Motor neuron (in vitro differentiated cells): ENCODE data around the gene HAUS7. TPM values are rescaled to one million over a fixed set of nuclear protein-coding genes. Genes with fewer than 3 reads are reported as not detected.

ENCODE experiments used
- ATAC-seq, 8 experiments: fragments of 200-7000 bp; cut with Tn5 transposase; replicated peaks in 6 of 8; 2 replicates each; pipeline ENCODE4 v1.8.0; 2021; ENCODE audit warnings: mild to moderate bottlenecking in 8 of 8, moderate library complexity in 8 of 8
- H3K27ac ChIP-seq, 2 donors: fragments of 250-450 bp; sonication (Bioruptor Pico); 2 replicates each; pipeline ENCODE4 v1.9.0; 2021; ENCODE audit warnings: antibody characterized with exemption in 2 of 2, mild to moderate bottlenecking in 2 of 2, moderate library complexity in 1 of 2
- H3K4me1 ChIP-seq, 2 donors: fragments of 250-450 bp; sonication (Bioruptor Pico); replicated peaks in 1 of 2; 2 replicates each; pipeline ENCODE4 v1.6.1; 2021; ENCODE audit warnings: antibody characterized with exemption in 2 of 2, mild to moderate bottlenecking in 2 of 2, moderate library complexity in 1 of 2
- H3K4me3 ChIP-seq, 5 donors: fragments of 250-450 bp; sonication (Bioruptor Pico); 2 replicates each; pipeline ENCODE4 v1.9.0; 2021; ENCODE audit warnings: antibody characterized with exemption in 5 of 5, mild to moderate bottlenecking in 5 of 5, moderate library complexity in 4 of 5
- WGBS, 10 experiments: fragments of 450-650 bp; shearing (Covaris generic); methylation state at CpG; one replicate each; pipeline ENCODE4 v1.0.0; 2022; 5-methylcytosine and 5-hydroxymethylcytosine counted together
- in situ Hi-C, 9 experiments: fragments of 400-800 bp; cut with MboI; loops; one replicate each; pipeline ENCODE4 v1.15.0; 2021; ENCODE audit warnings: low sequenced_read_pairs in 9 of 9, low pct_unique_long_range_greater_than_20kb in 2 of 9; ENCODE audit not compliant: unreplicated experiment in 9 of 9
- total RNA-seq, 8 experiments: library from RNA; unstranded; fragments of 300-600 nt; gene quantifications; 2 replicates each; pipeline versions ENCODE4 v1.2.3 to v1.2.4, GENCODE V29; 2022

The HAUS7 gene
- total RNA-seq, 8 experiments from 2014 or later, result 8.5 to 28.6 (median 19.0) TPM

GRCh38 chrX:153426204-153426603 lies 44.2 kb downstream of the HAUS7 start:
- no peaks in the 10 kb centered on the region for H3K4me1 ChIP-seq
- H3K4me3 ChIP-seq, result no peak overlapping the region
- in situ Hi-C loops, result no loop called here
- WGBS, 10 experiments, result 62% methylated on average over 3 of the region's 3 CpGs; no CpG with 5 or more reads in 9 of the 10 experiments
- ATAC-seq, result no peak
- H3K27ac ChIP-seq, result no peak overlapping the region

- H3K4me3 ChIP-seq, result no peak overlapping the region
- H3K4me1 ChIP-seq, result no peaks in the 10 kb centered on the region
- in situ Hi-C loops, result loop anchor here in 1 of 9 experiments (25.0 kb wide), 1 partner anchor 386 kb away; no protein-coding TSS in a partner anchor
- ATAC-seq, result no peak
- WGBS, 10 experiments, result 0 to 89% (median 24%) methylated on average over 1 to 6 of the region's 8 CpGs; no CpG with 5 or more reads in 5 of the 10 experiments
- no peak overlapping the region for H3K27ac ChIP-seq
These were observed 46.7 kb downstream of the HAUS7 start for GRCh38 chrX:153423652-153424051.

DNA sequence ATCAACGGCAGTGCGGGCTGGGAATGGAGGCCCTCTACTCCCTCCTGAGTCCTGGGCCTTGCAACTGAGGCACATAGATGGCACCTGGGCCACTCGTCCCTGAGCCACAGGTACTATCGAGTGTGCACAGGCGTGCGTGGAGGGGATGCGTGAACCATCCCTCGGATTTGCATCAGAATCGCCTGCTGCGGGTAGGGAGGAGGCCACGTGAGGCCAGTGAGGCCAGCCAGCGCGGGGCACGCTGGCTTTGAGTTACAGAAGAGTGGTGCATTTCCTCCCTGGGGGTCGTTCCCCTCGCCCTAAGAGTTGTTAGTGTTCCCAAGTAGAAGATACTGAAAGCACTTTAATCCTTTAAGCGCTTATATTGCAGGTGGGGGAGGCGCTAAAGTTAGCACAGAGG lies 48.5 kb downstream of the HAUS7 start:
- WGBS, 10 experiments, result 35 to 50% methylated on average over 2 to 4 of the region's 18 CpGs; no CpG with 5 or more reads in 8 of the 10 experiments
- in situ Hi-C loops, result loop anchor here in 1 of 9 experiments (25.0 kb wide), 1 partner anchor 385 kb away; no protein-coding TSS in a partner anchor
- Histone ChIP-seq H3K27ac (no peak overlapping the region), H3K4me1 (no peaks in the 10 kb centered on the region), H3K4me3 (no peak overlapping the region)
- no peak for ATAC-seq

GRCh38 chrX:153420851-153421599 lies 49.4 kb downstream of the HAUS7 start:
- Histone ChIP-seq H3K4me3 (no peak overlapping the region), H3K27ac (no peak overlapping the region), H3K4me1 (no peaks in the 10 kb centered on the region)
- WGBS, 10 experiments, result 100% methylated on average over 2 of the region's 91 CpGs; no CpG with 5 or more reads in 9 of the 10 experiments
- in situ Hi-C loops, result loop anchor here in 1 of 9 experiments (25.0 kb wide), 1 partner anchor 384 kb away; no protein-coding TSS in a partner anchor
- ATAC-seq, result no peak

DNA sequence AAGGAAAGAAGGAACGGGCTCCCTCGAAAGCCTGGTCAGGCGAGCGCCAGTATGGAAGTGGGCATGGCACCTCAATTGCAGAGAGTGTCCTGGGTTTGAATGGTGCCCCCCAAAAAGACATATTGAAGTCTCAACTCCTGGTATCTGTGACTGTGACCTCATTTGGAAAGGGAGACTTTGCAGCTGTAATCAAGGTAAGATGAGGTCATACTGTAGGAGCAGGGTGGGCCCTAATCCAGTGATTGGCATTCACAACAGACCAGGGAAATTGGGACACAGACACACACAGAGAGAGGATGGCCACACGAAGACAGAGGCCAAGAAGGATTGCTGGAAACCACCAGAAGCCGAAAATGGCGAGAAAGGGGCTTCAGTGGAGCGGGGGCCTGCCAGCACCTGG lies 52.7 kb downstream of the HAUS7 start:
- Histone ChIP-seq H3K4me3 (no peak overlapping the region), H3K27ac (no peak overlapping the region), H3K4me1 (no peaks in the 10 kb centered on the region)
- in situ Hi-C loops, result loop anchor here in 1 of 9 experiments (25.0 kb wide), 1 partner anchor 380 kb away; no protein-coding TSS in a partner anchor
- no peak for ATAC-seq
- WGBS, 10 experiments, result 50 to 72% methylated on average over 1 to 8 of the region's 8 CpGs; no CpG with 5 or more reads in 8 of the 10 experiments

- in situ Hi-C loops, result loop anchor here in 1 of 9 experiments (25.0 kb wide), 1 partner anchor 380 kb away; no protein-coding TSS in a partner anchor
- 0 to 100% (median 56%) methylated on average over 1 to 8 of the region's 12 CpGs; no CpG with 5 or more reads in 6 of the 10 experiments for WGBS, 10 experiments
- no peaks in the 10 kb centered on the region for H3K4me1 ChIP-seq
- H3K27ac ChIP-seq, result no peak overlapping the region
- no peak overlapping the region for H3K4me3 ChIP-seq
- ATAC-seq, result no peak
These were observed 53.5 kb downstream of the HAUS7 start for GRCh38 chrX:153416781-153417450.

- Histone ChIP-seq H3K4me1 (no peaks in the 10 kb centered on the region), H3K27ac (no peak overlapping the region), H3K4me3 (no peak overlapping the region)
- in situ Hi-C loops, result loop anchor here in 1 of 9 experiments (25.0 kb wide), 1 partner anchor 378 kb away; no protein-coding TSS in a partner anchor
- no peak for ATAC-seq
- 62% methylated on average over 5 of the region's 9 CpGs; no CpG with 5 or more reads in 9 of the 10 experiments for WGBS, 10 experiments
These were observed 55.4 kb downstream of the HAUS7 start for GRCh38 chrX:153414856-153415510.

DNA sequence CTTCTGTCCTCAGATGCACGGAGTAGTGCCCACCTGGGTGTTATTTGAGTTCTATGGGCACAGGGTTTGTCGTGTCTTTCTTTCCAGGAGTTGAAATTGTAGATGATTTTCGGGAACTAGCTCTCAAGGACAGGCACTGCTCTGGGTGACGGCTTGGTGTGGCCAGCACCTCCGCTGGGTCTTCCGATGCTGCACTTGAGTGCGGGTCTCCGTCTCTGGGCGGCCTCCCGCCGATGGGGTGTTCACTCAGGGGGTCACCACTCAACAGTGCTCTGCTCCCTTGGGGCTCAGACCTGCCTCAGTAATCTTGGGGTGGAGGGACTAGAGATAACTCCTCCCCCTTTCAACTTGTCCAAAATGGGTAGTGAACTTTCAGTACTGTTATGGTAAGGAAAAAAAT lies 56.6 kb downstream of the HAUS7 start:
- no peak overlapping the region for H3K27ac ChIP-seq
- H3K4me1 ChIP-seq, result no peaks in the 10 kb centered on the region
- in situ Hi-C loops, result loop anchor here in 1 of 9 experiments (25.0 kb wide), 1 partner anchor 376 kb away; no protein-coding TSS in a partner anchor
- 40 to 57% methylated on average over 2 to 8 of the region's 11 CpGs; no CpG with 5 or more reads in 8 of the 10 experiments for WGBS, 10 experiments
- no peak overlapping the region for H3K4me3 ChIP-seq
- no peak for ATAC-seq

GRCh38 chrX:153412746-153413720 lies 57.3 kb downstream of the HAUS7 start:
- WGBS, 10 experiments, result 20 to 84% (median 80%) methylated on average over 1 to 7 of the region's 23 CpGs; no CpG with 5 or more reads in 7 of the 10 experiments
- Histone ChIP-seq H3K4me3 (no peak overlapping the region), H3K4me1 (no peaks in the 10 kb centered on the region), H3K27ac (no peak overlapping the region)
- peak in 1 of 8 experiments; percentile 9 for ATAC-seq
- in situ Hi-C loops, result loop anchor here in 1 of 9 experiments (25.0 kb wide), 1 partner anchor 376 kb away; no protein-coding TSS in a partner anchor

DNA sequence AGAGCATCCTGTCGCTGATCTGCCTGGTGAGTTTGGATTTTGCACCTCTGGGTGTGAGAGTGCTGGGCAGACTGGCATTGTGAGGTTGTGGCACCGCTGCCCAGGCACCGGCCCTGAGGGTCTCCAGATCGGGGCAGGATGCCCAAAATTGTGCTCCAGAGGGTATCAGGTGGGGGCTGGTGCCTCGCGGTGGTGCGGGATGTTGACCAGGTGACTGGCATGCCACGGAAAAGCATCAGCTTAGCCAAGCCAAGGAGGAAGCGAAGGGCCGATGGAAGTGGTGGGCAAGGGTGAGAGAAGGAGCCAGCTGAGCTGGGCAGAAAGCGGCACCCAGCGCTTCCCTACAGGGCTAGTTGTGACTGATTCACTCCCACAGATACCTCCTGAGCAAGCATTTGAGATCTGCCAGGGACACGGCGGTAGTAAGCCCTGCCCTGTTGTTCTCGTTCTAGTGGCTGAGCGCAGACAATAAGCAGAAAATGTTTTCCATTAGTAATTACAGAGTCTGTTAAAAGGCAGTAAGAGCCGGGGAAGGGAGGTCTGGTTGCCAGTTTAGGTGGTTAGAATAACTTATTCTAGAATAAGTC lies 58.3 kb downstream of the HAUS7 start:
- Histone ChIP-seq H3K4me3 (no peak overlapping the region), H3K27ac (no peak overlapping the region), H3K4me1 (no peaks in the 10 kb centered on the region)
- 71% methylated on average over 6 of the region's 17 CpGs; no CpG with 5 or more reads in 9 of the 10 experiments for WGBS, 10 experiments
- ATAC-seq, result no peak
- in situ Hi-C loops, result loop anchor here in 1 of 9 experiments (25.0 kb wide), 1 partner anchor 375 kb away; no protein-coding TSS in a partner anchor

GRCh38 chrX:153411255-153411987 lies 59.0 kb downstream of the HAUS7 start, which contains the start of gene ZFP92:
ZFP92 (plus strand) TSS chrX:153411472; CDS start chrX:153418323, 6,851 bp downstream.
- in situ Hi-C loops, result loop anchor here in 1 of 9 experiments (25.0 kb wide), 1 partner anchor 374 kb away; no protein-coding TSS in a partner anchor

More at GRCh38 chrX:153411255-153411987, 59.0 kb downstream of the HAUS7 start, which contains the start of gene ZFP92:
- no CpG with 5 or more reads among the region's 75 CpGs for WGBS, 10 experiments
- ATAC-seq, result peak in 5 of 8 experiments; percentile 24 to 62 (median 27)
- H3K27ac ChIP-seq, result no peak within 1 kb of the TSS
- H3K4me3 ChIP-seq, result no peak within 1 kb of the TSS
- H3K4me1 ChIP-seq, result no peaks in the 10 kb centered on the region
